ENCODE results near the gene EEFSEC. TPM values are rescaled to one million over a fixed set of nuclear protein-coding genes. Genes with fewer than 3 reads are reported as not detected.

The EEFSEC gene
- total RNA-seq, 3 donors from 2014 or later: 13.9 to 28.2 (median 19.8) TPM

DNA sequence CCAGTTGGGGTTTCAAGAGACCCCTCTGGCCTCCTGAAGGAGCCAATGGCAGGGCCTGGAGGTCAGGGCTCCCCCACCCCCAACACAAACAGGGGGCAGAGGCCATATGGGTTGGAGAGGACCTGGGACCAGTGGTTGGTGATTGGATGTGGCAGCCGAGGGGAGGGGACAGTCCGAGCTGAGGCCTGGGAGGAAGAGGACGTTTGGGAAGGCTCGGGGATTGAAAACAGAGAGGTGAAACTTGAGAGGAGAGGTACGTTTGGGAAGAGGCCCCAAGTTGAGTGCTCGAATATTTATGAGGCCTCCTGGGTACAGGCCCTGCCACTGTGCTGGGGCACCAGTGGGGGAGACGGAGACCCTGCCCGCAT, 259.7 kb downstream of the EEFSEC start:
- H3K27ac ChIP-seq: no peak overlapping the region
- no peak for DNase-seq (ENCODE audit: low spot score in 2 of 2)
- no peaks in the 10 kb centered on the region for H3K36me3 ChIP-seq
- no peaks in the 10 kb centered on the region for H3K9me3 ChIP-seq
- TF ChIP-seq POLR2A (IDR thresholded peaks at IDR 0.05): no peak
- TF ChIP-seq POLR2AphosphoS5 (IDR thresholded peaks at IDR 0.05): no peak
- TF ChIP-seq, protein P1, sequence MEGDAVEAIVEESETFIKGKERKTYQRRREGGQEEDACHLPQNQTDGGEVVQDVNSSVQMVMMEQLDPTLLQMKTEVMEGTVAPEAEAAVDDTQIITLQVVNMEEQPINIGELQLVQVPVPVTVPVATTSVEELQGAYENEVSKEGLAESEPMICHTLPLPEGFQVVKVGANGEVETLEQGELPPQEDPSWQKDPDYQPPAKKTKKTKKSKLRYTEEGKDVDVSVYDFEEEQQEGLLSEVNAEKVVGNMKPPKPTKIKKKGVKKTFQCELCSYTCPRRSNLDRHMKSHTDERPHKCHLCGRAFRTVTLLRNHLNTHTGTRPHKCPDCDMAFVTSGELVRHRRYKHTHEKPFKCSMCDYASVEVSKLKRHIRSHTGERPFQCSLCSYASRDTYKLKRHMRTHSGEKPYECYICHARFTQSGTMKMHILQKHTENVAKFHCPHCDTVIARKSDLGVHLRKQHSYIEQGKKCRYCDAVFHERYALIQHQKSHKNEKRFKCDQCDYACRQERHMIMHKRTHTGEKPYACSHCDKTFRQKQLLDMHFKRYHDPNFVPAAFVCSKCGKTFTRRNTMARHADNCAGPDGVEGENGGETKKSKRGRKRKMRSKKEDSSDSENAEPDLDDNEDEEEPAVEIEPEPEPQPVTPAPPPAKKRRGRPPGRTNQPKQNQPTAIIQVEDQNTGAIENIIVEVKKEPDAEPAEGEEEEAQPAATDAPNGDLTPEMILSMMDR (IDR thresholded peaks at IDR 0.05): no peak
- H3K4me1 ChIP-seq: no peaks in the 10 kb centered on the region
- intact Hi-C loops (cut with DNase I; ENCODE audit: low total_unique reads): no loop called here
- H3K4me3 ChIP-seq: no peak overlapping the region
- H3K27me3 ChIP-seq: no peaks in the 10 kb centered on the region

DNA sequence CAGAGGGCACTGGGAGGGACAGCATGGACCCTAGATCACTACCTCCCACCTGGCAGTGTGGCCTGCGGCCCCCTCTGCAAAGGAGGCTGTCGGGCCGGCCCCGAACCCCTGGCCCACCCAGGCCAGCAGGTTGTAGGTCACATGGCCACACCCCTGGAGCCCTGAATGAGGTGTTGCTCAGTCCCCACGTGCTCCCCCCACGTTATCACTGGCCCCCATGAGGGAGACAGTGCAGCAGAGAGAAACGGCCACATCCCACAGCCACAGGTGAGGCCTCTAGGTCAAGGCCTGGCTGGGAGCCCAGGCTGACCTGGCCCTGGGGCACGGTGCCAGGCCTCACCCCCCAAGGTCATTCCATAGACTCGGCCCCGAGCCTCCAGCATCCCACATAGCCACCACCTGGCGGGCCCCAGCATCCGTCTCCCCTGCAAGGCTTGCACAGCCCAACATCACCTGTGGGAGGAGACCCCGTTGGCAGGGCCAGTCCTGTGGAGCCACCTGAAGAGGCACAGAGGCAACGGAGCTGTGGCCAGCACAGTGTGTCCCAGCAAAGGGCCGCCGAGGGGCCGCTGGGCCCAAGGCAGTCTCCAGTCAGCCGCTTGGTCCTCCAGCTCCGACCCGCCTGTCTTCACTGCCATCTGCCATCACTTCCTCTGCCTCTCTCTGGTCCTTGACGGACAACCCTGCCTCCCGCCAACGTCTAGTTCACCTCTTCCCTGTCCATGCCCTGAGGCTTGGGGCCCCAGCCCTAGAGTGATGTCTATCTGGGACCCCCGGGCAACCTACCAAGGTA, 260.3 kb downstream of the EEFSEC start:
- Histone ChIP-seq H3K27me3 (no peaks in the 10 kb centered on the region), H3K9me3 (no peaks in the 10 kb centered on the region), H3K27ac (no peak overlapping the region), H3K4me1 (no peaks in the 10 kb centered on the region), H3K4me3 (no peak overlapping the region), H3K36me3 (no peaks in the 10 kb centered on the region)
- TF ChIP-seq, protein P1 (IDR thresholded peaks at IDR 0.05): no peak
- TF ChIP-seq POLR2AphosphoS5 (IDR thresholded peaks at IDR 0.05) (no peak), POLR2A (IDR thresholded peaks at IDR 0.05) (no peak)
- intact Hi-C loops (cut with DNase I; ENCODE audit: low total_unique reads): no loop called here
- no peak for DNase-seq (ENCODE audit: low spot score in 2 of 2)

DNA sequence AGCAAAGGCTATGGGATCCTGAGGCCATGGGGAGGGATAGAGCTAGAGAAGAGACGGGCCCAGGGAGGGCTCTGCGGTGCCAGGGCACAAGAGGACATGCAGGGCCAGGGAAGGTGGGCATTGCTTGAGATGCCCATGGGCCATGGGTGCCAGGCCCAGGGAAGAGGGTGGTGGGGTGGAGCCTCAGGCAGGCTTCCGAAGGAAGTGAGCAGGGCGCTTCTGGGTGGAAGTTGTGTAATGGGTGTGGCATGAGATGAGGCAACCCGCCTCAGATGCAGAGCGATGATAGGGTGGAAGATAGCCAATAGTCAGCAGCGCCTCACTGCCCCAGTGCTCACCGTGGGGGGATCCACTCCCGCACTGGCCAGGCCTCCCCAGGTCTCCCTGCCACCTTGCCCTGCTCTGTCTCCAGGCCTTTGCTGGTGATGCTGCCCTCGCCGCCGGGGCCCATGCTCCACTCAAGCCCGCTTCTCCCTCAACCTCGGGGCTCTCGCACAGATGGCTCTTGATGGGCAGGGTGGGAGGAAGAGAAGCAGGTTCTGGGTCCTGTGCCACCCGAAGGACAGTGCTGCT, 262.0 kb downstream of the EEFSEC start:
- Histone ChIP-seq H3K4me3 (no peak overlapping the region), H3K27me3 (no peaks in the 10 kb centered on the region), H3K36me3 (no peaks in the 10 kb centered on the region), H3K4me1 (no peaks in the 10 kb centered on the region), H3K9me3 (no peaks in the 10 kb centered on the region), H3K27ac (no peak overlapping the region)
- intact Hi-C loops (cut with DNase I; ENCODE audit: low total_unique reads): no loop called here
- DNase-seq (ENCODE audit: low spot score in 2 of 2): no peak
- no peak for TF ChIP-seq POLR2A (IDR thresholded peaks at IDR 0.05)
- TF ChIP-seq, protein P1 (IDR thresholded peaks at IDR 0.05): no peak
- TF ChIP-seq POLR2AphosphoS5 (IDR thresholded peaks at IDR 0.05): no peak

DNA sequence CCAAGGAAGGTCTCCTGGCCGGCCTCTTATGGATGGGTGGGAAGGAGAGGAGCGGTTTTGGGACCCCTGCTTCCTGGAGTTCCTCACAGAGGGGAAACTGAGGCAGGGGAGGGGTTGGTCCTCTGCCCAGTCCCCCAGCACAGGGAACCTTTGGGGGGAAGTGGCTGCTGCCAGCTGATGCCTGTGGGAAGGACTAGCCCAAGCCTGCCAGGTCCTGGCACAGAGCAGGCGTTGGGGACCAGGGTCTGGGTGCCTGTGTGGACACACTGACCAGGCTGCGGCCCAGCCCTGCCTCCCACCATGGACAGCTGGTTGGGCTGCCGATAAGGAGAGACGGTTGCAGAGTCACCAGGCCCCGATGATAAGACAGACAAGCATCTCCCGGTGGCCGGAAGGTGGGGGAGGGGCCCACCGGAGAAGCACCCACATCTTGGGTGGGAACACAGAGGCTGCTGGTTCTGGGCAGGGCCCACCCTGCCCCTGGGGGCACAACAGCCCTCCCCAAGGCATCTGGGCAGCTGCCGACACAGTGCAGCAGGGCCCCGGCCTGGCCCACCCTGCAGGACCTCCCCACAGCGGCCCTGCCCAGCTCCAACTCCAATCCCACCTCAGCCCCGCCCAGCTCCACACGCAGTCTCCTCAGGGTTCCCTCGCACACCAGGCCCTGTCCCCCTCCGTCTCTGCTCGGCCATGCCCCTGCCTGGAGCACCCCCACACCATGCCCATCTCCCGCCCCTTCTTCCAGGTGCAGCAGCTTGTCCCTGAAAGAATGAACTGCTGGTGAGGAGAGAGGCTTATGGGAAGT, 262.7 kb downstream of the EEFSEC start:
- no peak for DNase-seq (ENCODE audit: low spot score in 2 of 2)
- Histone ChIP-seq H3K27ac (no peak overlapping the region), H3K36me3 (no peaks in the 10 kb centered on the region), H3K4me3 (no peak overlapping the region), H3K4me1 (no peaks in the 10 kb centered on the region), H3K9me3 (no peaks in the 10 kb centered on the region), H3K27me3 (no peaks in the 10 kb centered on the region)
- intact Hi-C loops (cut with DNase I; ENCODE audit: low total_unique reads): no loop called here
- no peak for TF ChIP-seq POLR2AphosphoS5 (IDR thresholded peaks at IDR 0.05)
- TF ChIP-seq, protein P1 (IDR thresholded peaks at IDR 0.05): no peak
- TF ChIP-seq POLR2A (IDR thresholded peaks at IDR 0.05): no peak

Data from breast epithelium (tissue), 4 donors.